ENCODE data around the gene EML1.

Gene EML1

GRCh38 chr14:99904506-99904905 is 111.3 kb downstream of the EML1 start:
- DNase-seq (ENCODE audit: low read depth in 2 of 2): no peak

- no peak for DNase-seq (ENCODE audit: low read depth in 2 of 2)
Measured at GRCh38 chr14:99905121-99905520, 111.9 kb downstream of the EML1 start.

GRCh38 chr14:99907761-99908652 is 114.8 kb downstream of the EML1 start:
- DNase-seq (ENCODE audit: low read depth in 2 of 2): no peak

- no peak for DNase-seq (ENCODE audit: low read depth in 2 of 2)
Measured at GRCh38 chr14:99908653-99909250, 115.5 kb downstream of the EML1 start.

GRCh38 chr14:99909513-99910064 is 116.4 kb downstream of the EML1 start:
- no peak for DNase-seq (ENCODE audit: low read depth in 2 of 2)

- DNase-seq (ENCODE audit: low read depth in 2 of 2): no peak
Measured at GRCh38 chr14:99910337-99911309, 117.4 kb downstream of the EML1 start.

GRCh38 chr14:99915305-99916090 is 122.3 kb downstream of the EML1 start:
- DNase-seq (ENCODE audit: low read depth in 2 of 2): no peak

GRCh38 chr14:99916091-99916383 is 122.8 kb downstream of the EML1 start:
- no peak for DNase-seq (ENCODE audit: low read depth in 2 of 2)

GRCh38 chr14:99918781-99919180 is 125.6 kb downstream of the EML1 start:
- DNase-seq (ENCODE audit: low read depth in 2 of 2): no peak

GRCh38 chr14:99921425-99921824 is 128.2 kb downstream of the EML1 start:
- no peak for DNase-seq (ENCODE audit: low read depth in 2 of 2)

- no peak for DNase-seq (ENCODE audit: low read depth in 2 of 2)
Measured at GRCh38 chr14:99924379-99924778, 131.2 kb downstream of the EML1 start.

- DNase-seq (ENCODE audit: low read depth in 2 of 2): no peak
Measured at GRCh38 chr14:99925471-99925870, 132.3 kb downstream of the EML1 start.

GRCh38 chr14:99928963-99929362 is 135.8 kb downstream of the EML1 start:
- no peak for DNase-seq (ENCODE audit: low read depth in 2 of 2)

GRCh38 chr14:99929601-99930000 is 136.4 kb downstream of the EML1 start:
- DNase-seq (ENCODE audit: low read depth in 2 of 2): no peak

- no peak for DNase-seq (ENCODE audit: low read depth in 2 of 2)
Measured at GRCh38 chr14:99930420-99931274, 137.4 kb downstream of the EML1 start.

GRCh38 chr14:99931308-99931707 is 138.1 kb downstream of the EML1 start:
- no peak for DNase-seq (ENCODE audit: low read depth in 2 of 2)

- no peak for DNase-seq (ENCODE audit: low read depth in 2 of 2)
Measured at GRCh38 chr14:99936056-99936455, 142.8 kb downstream of the EML1 start.

GRCh38 chr14:99936738-99937474 is 143.7 kb downstream of the EML1 start:
- no peak for DNase-seq (ENCODE audit: low read depth in 2 of 2)

- no peak for DNase-seq (ENCODE audit: low read depth in 2 of 2)
Measured at GRCh38 chr14:99937475-99938244, 144.4 kb downstream of the EML1 start.
